ENCODE results near the gene CLDND2. TPM values are rescaled to one million over a fixed set of nuclear protein-coding genes. Genes with fewer than 3 reads are reported as not detected.
A peak's percentile ranks its signal among the peaks of the same experiment; 100 is the strongest.

Gene CLDND2
- total and polyA plus RNA-seq, 2 of the 8 experiments (the other 6 are each of a cell fraction or from before 2014, with no cell fraction given): 0.21 to 0.56 TPM

- Histone ChIP-seq H3K56ac (replicated peaks; ENCODE audit: insufficient read length, low read depth, low read length) (no peak overlapping the region), H3K27me3 (replicated peaks in 1 of 4; ENCODE audit: control insufficient read depth in 3 of 4, extremely low read depth in 1 of 4, insufficient read depth in 3 of 4, low read length in 3 of 4) (peaks cover 0 to 2% (median 0%) of the 10 kb centered on the region in 4 experiments; a peak in 1 of 7 replicates), H4K5ac (ENCODE audit: insufficient read length, low read depth, low read length) (no peak overlapping the region), H2BK5ac (ENCODE audit: low read depth, low read length) (no peak overlapping the region), H4K20me1 (replicated peaks in 1 of 2; ENCODE audit: control insufficient read depth in 1 of 2, insufficient read depth in 2 of 2, low read length in 2 of 2) (peaks cover 4 to 26% of the 10 kb centered on the region in 2 experiments), H3K14ac (ENCODE audit: insufficient read length) (no peak overlapping the region), H2AFZ (ENCODE audit: low read length) (no peak overlapping the region), H3K79me2 (ENCODE audit: control insufficient read depth in 1 of 2, insufficient read depth in 2 of 2, low read length in 2 of 2) (no peaks in the 10 kb centered on the region), H3K4me2 (ENCODE audit: insufficient read depth in 1 of 2, low read depth in 2 of 2, low read length in 2 of 2) (no peak overlapping the region), H3K36me3 (ENCODE audit: control insufficient read depth in 2 of 4, insufficient read depth in 4 of 4, low read length in 3 of 4) (peaks cover 0 to 2% (median 1%) of the 10 kb centered on the region in 4 experiments; a peak in 1 of 8 replicates), H3K9me3 (ENCODE audit: insufficient read depth in 2 of 2, low read depth in 1 of 2, low read length in 1 of 2) (no peaks in the 10 kb centered on the region), H3K23me2 (ENCODE audit: low read depth, low read length) (peaks cover 8% of the 10 kb centered on the region; the same call in 1 of the 2 replicates), H3K4me3 (ENCODE audit: extremely low read depth in 1 of 4, insufficient read depth in 2 of 4, low read depth in 3 of 4, low read length in 4 of 4) (no peak overlapping the region), H2AK5ac (ENCODE audit: low read depth, low read length) (0 out of 2 replicates have a peak overlapping the region, but pooled peaks have one; percentile 48), H2BK12ac (ENCODE audit: low read depth, low read length) (peak overlapping the region; percentile 68; the same call in 1 of the 2 replicates), H4K91ac (replicated peaks; ENCODE audit: insufficient read length, low read length) (no peak overlapping the region), H3K9ac (replicated peaks in 1 of 4; ENCODE audit: extremely low read depth in 1 of 4, low read depth in 3 of 4, low read length in 3 of 4) (no peak overlapping the region), H2BK15ac (ENCODE audit: low read length) (0 out of 2 replicates have a peak overlapping the region, but pooled peaks have one; percentile 16), H3K4ac (replicated peaks; ENCODE audit: insufficient read length, low read depth, low read length) (no peak overlapping the region), H3K27ac (ENCODE audit: low read depth, low read length) (no peak overlapping the region), H3K18ac (ENCODE audit: extremely low read depth, low read length) (peak overlapping the region; percentile 19; the same call in 1 of the 2 replicates), H3K23ac (ENCODE audit: insufficient read length) (no peak overlapping the region), H4K8ac (ENCODE audit: extremely low read depth, insufficient read depth, low read length) (no peak overlapping the region; the same call in 1 of the 2 replicates), H2BK120ac (replicated peaks; ENCODE audit: low read depth, low read length) (no peak overlapping the region), H2BK20ac (ENCODE audit: low read length) (no peak overlapping the region), H3K79me1 (ENCODE audit: low read depth, low read length) (peaks cover 14% of the 10 kb centered on the region), H3K4me1 (replicated peaks in 1 of 4; ENCODE audit: control insufficient read depth in 3 of 4, insufficient read depth in 4 of 4, low read length in 3 of 4) (peaks cover 0 to 4% (median 2%) of the 10 kb centered on the region in 4 experiments; a peak in 3 of 7 replicates)
- CTCF ChIA-PET (ENCODE audit: partially characterized antibody): interaction anchor here (0.6 to 2.2 kb wide), 5 partner anchors 17 to 343 kb away, joined by 3 to 6 read pairs (median 3); no protein-coding TSS in a partner anchor
- FAIRE-seq (no peak), DNase-seq (ENCODE audit: low read depth in 1 of 2, low spot score in 2 of 2) (no peak)
- WGBS, 2 experiments (ENCODE audit: extremely low coverage in 1 of 2, insufficient coverage in 1 of 2, insufficient read length in 1 of 2, insufficient replicate concordance in 2 of 2, low coverage in 1 of 2, low lambda C conversion rate in 2 of 2, missing lambda C conversion rate in 1 of 2): 80% methylated on average over 23 of the region's 23 CpGs; no CpG with 5 or more reads in 1 of the 2 experiments
- POLR2A ChIA-PET (ENCODE audit: partially characterized antibody): interaction anchor here (1.0 to 2.4 kb wide), 5 partner anchors 8 to 75 kb away, joined by 3 to 7 read pairs (median 4); no protein-coding TSS in a partner anchor
- TF ChIP-seq, protein P1, sequence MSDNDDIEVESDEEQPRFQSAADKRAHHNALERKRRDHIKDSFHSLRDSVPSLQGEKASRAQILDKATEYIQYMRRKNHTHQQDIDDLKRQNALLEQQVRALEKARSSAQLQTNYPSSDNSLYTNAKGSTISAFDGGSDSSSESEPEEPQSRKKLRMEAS (IDR thresholded peaks at IDR 0.05): no peak
- no peak for TF ChIP-seq E2F6 (IDR thresholded peaks at IDR 0.05)
- TF ChIP-seq SRF (IDR thresholded peaks at IDR 0.05; ENCODE audit: low read depth, low read length): no peak
- TF ChIP-seq TEAD4 (IDR thresholded peaks at IDR 0.05; ENCODE audit: low read depth, low read length): no peak
- TF ChIP-seq SAP30 (IDR thresholded peaks at IDR 0.05; ENCODE audit: insufficient read depth, insufficient replicate concordance, low read length): no peak
- TF ChIP-seq PHF8 (conservative IDR thresholded peaks at IDR 0.05; ENCODE audit: low read depth, low read length): no peak
- no peak for TF ChIP-seq POLR2AphosphoS5 (IDR thresholded peaks at IDR 0.05; ENCODE audit: low read depth, low read length)
- no peak for TF ChIP-seq YY1 (IDR thresholded peaks at IDR 0.05; ENCODE audit: low read depth, low read length)
- TF ChIP-seq KDM1A (IDR thresholded peaks at IDR 0.05; ENCODE audit: borderline replicate concordance, low read length): no peak
- no peak for TF ChIP-seq KDM5A (IDR thresholded peaks at IDR 0.05; ENCODE audit: low read length)
Measured at GRCh38 chr19:51318687-51319648, 49.8 kb downstream of the CLDND2 start.

Measured in H1 (cell line).